ENCODE measurements around the gene COX19.
A peak's percentile ranks its signal among the peaks of the same experiment; 100 is the strongest.

Gene COX19

GRCh38 chr7:922334-923107 is 52.8 kb downstream of the COX19 start:
- H3K27me3 Mint-ChIP-seq (ENCODE audit: low read depth, poor library complexity) = peaks cover 2% of the 10 kb centered on the region
- no peak for DNase-seq
- no peak overlapping the region for H3K27ac Mint-ChIP-seq
- H3K4me3 Mint-ChIP-seq = no peak overlapping the region
- H3K4me1 Mint-ChIP-seq = peaks cover 34% of the 10 kb centered on the region
- H3K9me3 Mint-ChIP-seq = no peaks in the 10 kb centered on the region
- no peak for TF ChIP-seq CTCF (IDR thresholded peaks at IDR 0.05)
- H3K36me3 Mint-ChIP-seq (ENCODE audit: low read depth) = no peaks in the 10 kb centered on the region

GRCh38 chr7:921581-922333 is 53.6 kb downstream of the COX19 start:
- no peaks in the 10 kb centered on the region for H3K9me3 Mint-ChIP-seq
- peak; percentile 4 for DNase-seq
- TF ChIP-seq CTCF (IDR thresholded peaks at IDR 0.05) = no peak
- no peak overlapping the region for H3K4me3 Mint-ChIP-seq
- H3K36me3 Mint-ChIP-seq (ENCODE audit: low read depth) = no peaks in the 10 kb centered on the region
- peaks cover 28% of the 10 kb centered on the region for H3K4me1 Mint-ChIP-seq
- H3K27ac Mint-ChIP-seq = no peak overlapping the region
- H3K27me3 Mint-ChIP-seq (ENCODE audit: low read depth, poor library complexity) = no peaks in the 10 kb centered on the region

DNA sequence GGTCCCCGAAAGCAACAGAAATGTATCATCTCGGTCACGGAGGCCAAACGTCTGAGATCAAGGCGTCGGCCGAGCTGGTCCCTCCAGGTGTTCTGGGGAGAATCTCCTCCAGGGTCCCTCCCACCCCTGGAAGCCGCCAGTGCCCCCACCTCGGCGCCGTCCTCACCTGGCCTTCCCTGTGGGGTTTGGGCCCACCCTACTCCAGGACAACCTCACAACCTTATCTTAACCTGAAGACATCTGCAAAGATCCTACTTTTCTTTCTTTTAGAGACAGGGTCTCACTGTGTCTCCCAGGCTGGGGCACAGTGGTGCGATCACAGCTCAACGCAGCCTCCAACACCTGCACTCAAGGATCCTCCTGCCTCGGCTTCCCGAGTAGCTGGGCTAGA is 54.3 kb downstream of the COX19 start:
- DNase-seq = no peak
- Mint-ChIP-seq H3K27me3 (ENCODE audit: low read depth, poor library complexity) (peaks cover 3% of the 10 kb centered on the region), H3K4me3 (no peak overlapping the region), H3K27ac (no peak overlapping the region), H3K36me3 (ENCODE audit: low read depth) (no peaks in the 10 kb centered on the region), H3K9me3 (no peaks in the 10 kb centered on the region), H3K4me1 (peaks cover 34% of the 10 kb centered on the region)
- TF ChIP-seq CTCF (IDR thresholded peaks at IDR 0.05) = no peak

DNA sequence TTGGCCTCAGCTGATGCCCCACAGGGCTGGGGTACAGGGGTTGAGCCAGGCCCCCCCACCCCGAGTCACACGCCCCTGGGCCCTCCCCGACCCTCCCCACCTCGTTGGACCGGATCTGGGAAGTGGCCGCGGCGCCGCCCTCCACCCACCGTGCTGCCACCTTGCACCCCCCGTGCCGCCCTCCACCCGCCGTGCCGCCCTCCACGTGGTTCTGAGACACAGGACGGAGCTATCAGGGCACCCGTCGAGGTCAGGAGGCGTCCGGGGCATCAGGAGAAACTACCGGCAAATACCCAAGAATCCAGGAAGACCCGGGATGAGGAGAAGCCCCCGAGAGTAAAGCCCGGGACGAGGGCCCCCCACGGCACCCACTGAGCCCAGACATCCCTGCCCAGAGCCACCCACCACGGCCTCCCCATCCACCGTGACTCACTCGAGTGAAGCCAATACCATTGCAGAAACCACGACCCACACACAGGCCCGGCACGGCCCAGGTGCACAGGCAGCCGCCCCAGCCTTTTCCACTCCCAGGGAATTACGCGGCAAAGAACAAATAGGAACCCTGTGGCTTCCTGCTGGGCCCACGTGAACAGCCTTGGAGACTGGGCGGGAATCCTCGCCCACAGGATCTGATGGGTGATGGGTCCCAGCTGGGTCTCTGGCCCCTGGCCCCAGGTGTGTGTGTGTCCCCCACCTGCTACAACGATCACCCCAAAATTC is 54.8 kb downstream of the COX19 start:
- H3K4me3 Mint-ChIP-seq = no peak overlapping the region
- H3K36me3 Mint-ChIP-seq (ENCODE audit: low read depth) = no peaks in the 10 kb centered on the region
- H3K27ac Mint-ChIP-seq = no peak overlapping the region
- peaks cover 40% of the 10 kb centered on the region for H3K4me1 Mint-ChIP-seq
- TF ChIP-seq CTCF (IDR thresholded peaks at IDR 0.05) = no peak
- peak; percentile 1 for DNase-seq
- H3K9me3 Mint-ChIP-seq = no peaks in the 10 kb centered on the region
- peaks cover 3% of the 10 kb centered on the region for H3K27me3 Mint-ChIP-seq (ENCODE audit: low read depth, poor library complexity)

GRCh38 chr7:919924-920341 is 55.4 kb downstream of the COX19 start:
- peak; percentile 1 for DNase-seq
- H3K9me3 Mint-ChIP-seq = no peaks in the 10 kb centered on the region
- peaks cover 45% of the 10 kb centered on the region for H3K4me1 Mint-ChIP-seq
- no peak overlapping the region for H3K4me3 Mint-ChIP-seq
- H3K27ac Mint-ChIP-seq = no peak overlapping the region
- peaks cover 3% of the 10 kb centered on the region for H3K27me3 Mint-ChIP-seq (ENCODE audit: low read depth, poor library complexity)
- no peak for TF ChIP-seq CTCF (IDR thresholded peaks at IDR 0.05)
- H3K36me3 Mint-ChIP-seq (ENCODE audit: low read depth) = no peaks in the 10 kb centered on the region
